Thoracic aorta (tissue), 2 donors: Measurements from ENCODE around the gene SLC35D2. TPM values are rescaled to one million over a fixed set of nuclear protein-coding genes. Genes with fewer than 3 reads are reported as not detected.

Experiments used
- ATAC-seq: fragments of 150-250 bp; one replicate; pipeline ENCODE4 v1.8.0; 2017; ENCODE audit warnings: low read depth; ENCODE audit not compliant: insufficient number of reproducible peaks, low FRiP score
- DNase-seq: peaks from one replicate; pipeline ENCODE4 v3.0.0-alpha.2; 2020; ENCODE audit warnings: low spot score
- H3K27ac ChIP-seq, 2 donors: fragments of 200-600 bp; sonication (generic); 1 replicate in 1 of 2; 2 replicates in 1 of 2; pipeline ENCODE4 v1.5.1; 2016; ENCODE audit warnings: mild to moderate bottlenecking in 2 of 2, moderate library complexity in 2 of 2
- H3K27me3 ChIP-seq: fragments of 200-600 bp; sonication (generic); replicated peaks from 2 replicates; pipeline ENCODE4 v1.6.0; 2016; ENCODE audit warnings: mild to moderate bottlenecking; ENCODE audit not compliant: insufficient read depth
- H3K36me3 ChIP-seq: fragments of 200-600 bp; sonication (generic); one replicate; pipeline ENCODE4 v1.5.1; 2016
- H3K4me1 ChIP-seq, 2 donors: fragments of 200-600 bp; sonication (generic); 1 replicate in 1 of 2; 2 replicates in 1 of 2; pipeline versions ENCODE4 v1.5.1 to v1.6.0; 2016; ENCODE audit warnings: low read depth in 2 of 2, mild to moderate bottlenecking in 1 of 2; ENCODE audit not compliant: control insufficient read depth in 1 of 2
- H3K4me3 ChIP-seq: fragments of 200-600 bp; sonication (generic); 2 replicates; pipeline ENCODE4 v1.5.1; 2016; ENCODE audit warnings: mild to moderate bottlenecking
- H3K9me3 ChIP-seq: fragments of 200-600 bp; sonication (generic); 2 replicates; pipeline ENCODE4 v1.5.1; 2016
- CTCF ChIP-seq: fragments of 200-600 bp; sonication (generic); IDR thresholded peaks from one replicate; pipeline ENCODE4 v1.5.1; 2019; ENCODE audit warnings: antibody characterized with exemption
- total RNA-seq, 2 donors: library from RNA; depleted of rRNA; stranded (reverse); fragments of >200 nt; gene quantifications; one replicate each; pipeline versions ENCODE4 v1.1.0 to v1.2.3, GENCODE V29; 2016

Gene SLC35D2
- total RNA-seq, 2 donors from 2014 or later, result 15.0 to 44.0 TPM

GRCh38 chr9:96412174-96412913 lies 28.8 kb upstream of the SLC35D2 start:
- DNase-seq, result no peak
- ATAC-seq, result no peak
- no peak for TF ChIP-seq CTCF
- Histone ChIP-seq H3K27me3 (no peaks in the 10 kb centered on the region), H3K4me3 (no peak overlapping the region), H3K4me1 (peaks cover 5 to 6% of the 10 kb centered on the region in 2 donors), H3K9me3 (no peaks in the 10 kb centered on the region), H3K36me3 (no peaks in the 10 kb centered on the region), H3K27ac (no peak overlapping the region)

DNA sequence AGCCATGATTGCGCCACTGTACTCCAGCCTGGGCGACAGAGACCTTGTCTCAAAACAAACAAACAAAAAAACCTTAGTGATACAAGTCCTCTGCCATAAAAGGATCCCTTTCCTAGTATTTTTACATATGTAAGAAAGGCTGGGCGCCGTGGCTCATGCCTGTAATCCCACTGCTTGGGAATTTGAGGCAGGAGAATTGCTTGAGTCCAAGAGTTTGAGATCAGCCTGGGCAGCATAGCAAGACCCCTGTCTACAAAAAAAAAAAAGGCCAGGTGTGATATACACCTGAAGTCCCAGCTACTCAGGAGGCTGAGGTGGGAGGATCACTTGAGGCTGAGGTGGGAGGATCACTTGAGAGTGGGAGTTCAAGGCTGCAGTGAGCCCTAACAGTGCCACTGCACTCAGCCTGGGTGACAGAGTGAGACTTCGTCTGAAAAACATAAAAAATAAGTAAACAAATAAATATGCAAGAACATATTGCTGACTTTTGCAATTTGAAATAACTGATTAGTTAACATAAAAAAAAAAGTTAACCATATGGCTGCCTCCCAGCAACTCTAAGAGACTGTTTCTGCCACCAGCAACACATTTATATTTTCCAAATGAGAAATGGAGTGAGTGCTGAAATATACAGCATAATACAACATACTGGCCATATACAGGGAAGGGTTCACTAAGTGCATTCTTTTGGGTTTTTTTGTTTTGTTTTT lies 27.8 kb upstream of the SLC35D2 start:
- TF ChIP-seq CTCF, result no peak
- no peaks in the 10 kb centered on the region for H3K4me1 ChIP-seq
- ATAC-seq (no peak), DNase-seq (no peak)
- no peaks in the 10 kb centered on the region for H3K27me3 ChIP-seq
- no peak overlapping the region for H3K27ac ChIP-seq
- H3K36me3 ChIP-seq, result no peaks in the 10 kb centered on the region
- H3K4me3 ChIP-seq, result no peak overlapping the region
- no peaks in the 10 kb centered on the region for H3K9me3 ChIP-seq

- Histone ChIP-seq H3K4me3 (no peak overlapping the region), H3K36me3 (no peaks in the 10 kb centered on the region), H3K27ac (no peak overlapping the region), H3K9me3 (no peaks in the 10 kb centered on the region), H3K4me1 (no peaks in the 10 kb centered on the region), H3K27me3 (no peaks in the 10 kb centered on the region)
- DNase-seq, result no peak
- no peak for ATAC-seq
- TF ChIP-seq CTCF, result no peak
Observed at GRCh38 chr9:96408409-96409280, 25.1 kb upstream of the SLC35D2 start.

- Histone ChIP-seq H3K36me3 (no peaks in the 10 kb centered on the region), H3K27me3 (no peaks in the 10 kb centered on the region), H3K9me3 (peaks cover 7% of the 10 kb centered on the region), H3K4me3 (no peak overlapping the region), H3K27ac (no peak overlapping the region), H3K4me1 (no peaks in the 10 kb centered on the region)
- no peak for DNase-seq
- no peak for TF ChIP-seq CTCF
- no peak for ATAC-seq
Observed at GRCh38 chr9:96400132-96400910, 16.8 kb upstream of the SLC35D2 start.
